ENCODE results near the gene BCL2.

- TF ChIP-seq CTCF (IDR thresholded peaks at IDR 0.05) = no peak
- TF ChIP-seq POLR2AphosphoS5 (IDR thresholded peaks at IDR 0.05) = no peak
Observed at GRCh38 chr18:63344263-63344662, 24.7 kb upstream of the BCL2 start.
